ENCODE data around the gene PLEKHA6.

The PLEKHA6 gene

DNA sequence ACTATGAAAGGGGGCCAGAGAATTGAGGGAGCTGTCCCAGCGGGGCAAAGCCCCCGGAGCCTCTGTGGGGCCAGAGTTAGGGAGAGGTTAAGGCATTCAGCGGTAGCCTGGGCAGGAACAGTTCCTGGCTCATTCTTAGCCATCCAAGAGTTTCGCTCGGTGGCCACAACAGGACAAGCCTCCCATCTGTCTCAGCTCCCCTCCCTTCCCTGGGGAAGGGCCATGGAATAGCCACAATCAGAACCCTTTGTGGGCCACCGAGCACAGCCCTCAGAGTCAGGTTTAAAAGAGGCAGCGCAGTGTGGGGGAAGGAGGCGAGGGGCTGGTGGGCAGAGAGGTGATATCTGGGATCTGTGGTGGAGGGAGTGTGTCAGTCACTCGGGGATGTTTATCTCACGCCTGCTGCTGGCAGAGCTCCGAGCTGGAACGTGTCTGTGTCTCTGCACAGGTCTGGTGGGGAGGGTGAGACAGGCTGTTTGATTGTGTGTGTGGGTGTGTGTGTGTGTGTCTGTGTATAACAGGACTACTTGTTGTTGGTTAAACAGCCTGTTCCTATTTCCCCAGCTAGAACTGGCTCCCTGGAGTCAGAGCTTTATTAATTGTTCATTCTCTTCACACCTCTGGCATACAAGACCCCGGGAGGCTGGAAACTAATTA lies 96.3 kb downstream of the PLEKHA6 start:
- DNase-seq (ENCODE audit: low read depth in 2 of 2, low spot score in 1 of 2) = no peak

- no peak for DNase-seq (ENCODE audit: low read depth in 2 of 2, low spot score in 1 of 2)
Observed at GRCh38 chr1:204262506-204263253, 97.0 kb downstream of the PLEKHA6 start.

GRCh38 chr1:204261746-204262505 lies 97.8 kb downstream of the PLEKHA6 start:
- DNase-seq (ENCODE audit: low read depth in 2 of 2, low spot score in 1 of 2) = no peak

- DNase-seq (ENCODE audit: low read depth in 2 of 2, low spot score in 1 of 2) = no peak
Observed at GRCh38 chr1:204261266-204261665, 98.5 kb downstream of the PLEKHA6 start.

DNA sequence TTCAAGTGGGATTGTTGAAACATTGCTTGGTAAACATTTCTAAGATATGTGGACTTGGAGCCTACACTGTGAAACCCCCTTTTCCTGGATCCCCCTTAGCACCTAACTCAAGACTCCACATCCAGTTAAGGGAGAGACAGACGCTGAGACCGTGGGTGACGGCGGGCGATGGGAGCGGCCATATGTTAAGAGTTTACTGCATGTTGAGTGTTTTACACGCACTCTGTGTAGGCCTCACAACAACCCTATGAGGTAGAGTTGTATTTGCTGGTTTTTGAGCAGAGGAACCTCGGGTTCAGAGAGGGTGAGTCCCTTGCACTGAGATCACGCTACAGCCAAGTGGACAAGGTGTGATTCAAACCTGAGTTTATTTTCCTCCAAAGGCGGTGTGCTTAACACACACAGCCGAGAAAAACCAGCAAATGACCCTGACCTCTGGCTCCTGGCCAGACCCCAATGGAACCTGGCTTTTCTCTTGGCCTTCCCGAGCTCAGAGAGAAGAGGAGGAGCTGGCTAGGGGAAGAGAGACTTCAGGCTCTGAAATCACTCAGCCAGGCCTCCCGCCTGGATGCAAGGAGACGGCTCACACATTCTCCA lies 99.0 kb downstream of the PLEKHA6 start:
- DNase-seq (ENCODE audit: low read depth in 2 of 2, low spot score in 1 of 2) = no peak

- DNase-seq (ENCODE audit: low read depth in 2 of 2, low spot score in 1 of 2) = no peak
Observed at GRCh38 chr1:204259782-204260181, 99.9 kb downstream of the PLEKHA6 start.

DNA sequence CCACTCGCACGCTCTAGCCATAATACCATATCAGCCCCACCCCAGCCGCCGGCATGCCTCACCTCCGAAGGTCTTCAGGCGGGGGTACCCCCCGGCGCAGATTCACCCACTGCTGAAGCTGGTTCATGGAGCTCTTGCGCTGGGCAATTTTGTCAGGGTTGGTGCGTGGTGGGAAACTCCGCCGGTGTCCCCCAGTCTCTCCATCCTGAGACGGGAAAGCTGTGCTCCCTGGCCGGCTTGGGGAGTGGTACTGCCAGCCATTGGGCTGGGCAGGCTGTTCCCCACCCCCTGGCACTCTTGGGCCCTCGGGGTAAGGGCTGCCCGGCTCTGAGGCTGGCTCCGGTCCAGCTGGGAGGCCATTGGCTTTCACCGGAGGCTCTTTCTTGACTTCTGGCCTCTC lies 100.5 kb downstream of the PLEKHA6 start:
- no peak for DNase-seq (ENCODE audit: low read depth in 2 of 2, low spot score in 1 of 2)

DNA sequence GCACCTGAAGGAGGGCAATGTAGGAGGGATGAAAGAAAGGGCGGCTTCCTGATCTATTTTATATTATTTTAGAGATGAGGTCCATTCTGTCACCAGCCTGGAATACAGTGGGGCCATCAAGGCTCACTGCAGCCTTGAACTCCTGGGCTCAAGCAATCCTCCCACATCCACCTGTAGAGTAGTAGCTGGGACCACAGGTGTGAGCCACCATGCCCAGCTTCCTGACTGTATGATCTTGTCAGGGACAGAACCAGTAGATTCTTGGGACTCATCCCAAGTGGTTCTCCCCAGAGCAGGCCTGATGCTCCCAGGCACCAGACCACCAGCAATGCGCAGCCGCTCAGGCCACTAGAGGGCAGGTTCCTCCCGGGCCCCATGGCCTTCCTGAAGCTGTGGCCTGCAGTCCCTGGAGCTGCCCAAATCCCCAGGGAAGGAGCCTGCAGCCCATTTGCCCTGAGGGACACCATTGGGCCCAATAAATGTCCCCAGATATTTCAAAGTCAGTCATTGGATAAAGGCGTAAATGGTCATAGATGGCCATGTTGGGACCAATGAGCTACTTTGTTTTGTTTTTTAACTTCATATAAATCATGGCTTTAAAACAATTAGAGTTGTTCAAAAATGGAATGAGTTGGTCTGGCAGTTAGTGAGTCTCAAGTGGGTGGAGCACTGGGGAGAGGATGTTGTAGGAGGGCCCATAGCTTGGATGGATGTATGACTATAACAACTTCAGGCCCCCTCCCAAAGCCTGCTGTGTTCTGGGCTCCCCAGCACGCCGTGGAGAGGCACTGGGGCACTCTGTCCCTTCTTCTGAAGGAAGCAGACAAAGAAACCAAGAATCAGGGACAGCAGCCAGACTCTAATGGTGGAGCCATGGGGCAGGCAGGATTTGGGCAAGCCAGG lies 101.3 kb downstream of the PLEKHA6 start:
- DNase-seq (ENCODE audit: low read depth in 2 of 2, low spot score in 1 of 2) = no peak

DNA sequence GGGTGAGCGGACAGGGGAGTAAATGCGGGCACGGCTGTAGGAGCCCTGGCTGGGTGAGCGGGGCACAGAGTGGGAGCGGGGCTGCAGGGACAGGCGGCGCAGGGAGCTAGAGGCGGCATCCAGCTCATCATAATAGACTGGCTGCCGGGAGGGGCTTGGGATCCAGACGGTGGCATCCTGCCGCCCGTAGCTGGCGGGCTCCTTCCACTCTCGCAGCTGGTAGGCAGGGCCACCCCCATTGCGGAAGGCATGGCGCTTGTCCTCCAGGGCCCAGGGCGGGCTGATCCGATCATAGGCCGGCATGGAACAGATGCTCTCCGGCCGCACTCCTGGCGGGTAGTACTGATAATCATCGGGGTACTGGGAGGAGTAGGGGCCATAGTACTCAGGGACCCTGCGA lies 102.3 kb downstream of the PLEKHA6 start:
- no peak for DNase-seq (ENCODE audit: low read depth in 2 of 2, low spot score in 1 of 2)

DNA sequence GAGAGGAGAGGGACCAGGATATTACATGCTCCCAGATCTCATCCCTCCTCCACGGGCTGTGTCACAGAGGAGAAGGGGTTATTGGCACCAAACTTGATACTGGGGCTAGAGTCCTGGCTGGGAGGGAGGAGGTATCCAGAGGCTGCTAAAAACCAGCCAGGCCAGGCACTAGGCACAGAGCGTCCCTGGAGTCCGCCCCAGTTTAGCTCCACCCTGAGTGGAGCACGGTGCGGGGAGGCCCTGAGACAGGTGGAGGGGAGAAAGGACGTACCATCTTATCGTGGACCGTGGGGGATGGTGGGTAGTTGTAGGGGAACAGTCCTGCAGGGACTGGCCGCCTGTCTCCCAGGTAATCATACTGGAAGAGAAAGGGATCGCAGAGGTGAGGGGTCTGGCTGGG lies 103.2 kb downstream of the PLEKHA6 start:
- DNase-seq (ENCODE audit: low read depth in 2 of 2, low spot score in 1 of 2) = no peak

GRCh38 chr1:204255966-204256365 lies 103.8 kb downstream of the PLEKHA6 start:
- DNase-seq (ENCODE audit: low read depth in 2 of 2, low spot score in 1 of 2) = no peak

DNA sequence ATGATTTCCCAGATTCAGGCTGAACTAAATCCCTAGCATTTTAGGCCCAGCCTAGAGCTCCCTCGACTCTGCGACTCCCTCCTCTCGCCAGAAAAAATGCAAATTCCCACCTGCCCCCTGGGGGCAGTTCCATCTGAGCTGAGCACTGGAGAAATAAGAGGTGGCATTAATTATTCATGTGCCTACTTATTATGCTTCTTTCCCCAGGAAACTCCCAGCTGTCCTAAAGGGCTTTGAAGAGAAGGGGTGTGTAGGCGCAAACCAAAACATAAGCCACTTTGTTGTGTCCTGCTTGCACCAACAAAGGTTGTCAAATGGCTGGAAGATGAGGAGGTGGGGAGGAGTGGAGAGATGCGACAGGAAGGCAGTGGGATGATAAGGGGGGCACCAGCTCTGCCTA lies 104.5 kb downstream of the PLEKHA6 start:
- DNase-seq (ENCODE audit: low read depth in 2 of 2, low spot score in 1 of 2) = no peak

GRCh38 chr1:204254031-204254661 lies 105.6 kb downstream of the PLEKHA6 start:
- DNase-seq (ENCODE audit: low read depth in 2 of 2, low spot score in 1 of 2) = no peak

- no peak for DNase-seq (ENCODE audit: low read depth in 2 of 2, low spot score in 1 of 2)
Observed at GRCh38 chr1:204251926-204252689, 107.6 kb downstream of the PLEKHA6 start.

DNA sequence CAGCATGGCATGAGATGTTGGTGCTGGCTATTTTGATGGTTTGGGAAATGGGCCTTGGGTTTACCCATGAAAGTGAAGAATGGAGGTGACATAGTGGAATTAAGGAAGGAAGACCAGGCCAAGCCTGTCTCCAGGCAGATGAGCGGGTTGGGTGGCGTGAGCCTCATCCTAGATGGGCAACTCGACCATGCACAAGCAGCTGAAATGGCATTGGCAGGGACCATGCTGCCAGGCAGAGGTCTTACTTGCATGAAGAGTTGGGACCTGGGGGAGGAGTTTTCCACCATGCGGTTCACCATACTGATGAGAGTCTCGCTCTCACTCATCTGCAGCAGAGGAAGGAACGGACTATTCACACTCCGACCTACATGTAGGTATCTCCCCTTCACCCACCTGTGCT lies 108.4 kb downstream of the PLEKHA6 start:
- no peak for DNase-seq (ENCODE audit: low read depth in 2 of 2, low spot score in 1 of 2)

DNA sequence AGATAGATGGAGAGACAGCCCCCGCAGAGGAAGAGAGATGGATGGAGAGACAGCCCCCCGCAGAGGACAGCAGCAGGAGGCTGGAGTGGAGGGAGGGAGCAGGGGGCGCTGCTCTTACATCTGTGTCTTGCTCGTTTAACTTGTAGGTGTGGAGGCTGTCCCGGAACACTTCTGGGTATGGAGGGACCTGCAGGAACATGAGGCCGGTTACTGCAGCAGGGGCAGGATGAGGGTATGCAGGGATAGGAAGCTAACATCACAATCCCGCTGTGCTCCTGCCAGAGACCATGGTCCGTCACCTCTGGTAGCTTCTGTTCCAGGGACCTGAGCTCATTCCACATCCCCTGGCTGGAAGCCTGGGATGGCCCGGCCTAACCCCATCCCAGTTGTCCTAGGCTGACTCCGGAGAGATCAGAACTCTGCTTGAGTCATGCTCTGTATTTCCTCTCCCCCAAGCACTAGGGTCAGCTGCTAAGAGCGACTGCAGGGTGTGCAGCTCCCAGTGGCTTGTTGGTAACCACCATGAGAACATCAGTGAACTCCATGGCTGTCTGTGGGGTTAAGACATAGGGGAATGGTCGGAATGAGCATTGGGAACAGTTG lies 109.2 kb downstream of the PLEKHA6 start:
- DNase-seq (ENCODE audit: low read depth in 2 of 2, low spot score in 1 of 2) = no peak

DNA sequence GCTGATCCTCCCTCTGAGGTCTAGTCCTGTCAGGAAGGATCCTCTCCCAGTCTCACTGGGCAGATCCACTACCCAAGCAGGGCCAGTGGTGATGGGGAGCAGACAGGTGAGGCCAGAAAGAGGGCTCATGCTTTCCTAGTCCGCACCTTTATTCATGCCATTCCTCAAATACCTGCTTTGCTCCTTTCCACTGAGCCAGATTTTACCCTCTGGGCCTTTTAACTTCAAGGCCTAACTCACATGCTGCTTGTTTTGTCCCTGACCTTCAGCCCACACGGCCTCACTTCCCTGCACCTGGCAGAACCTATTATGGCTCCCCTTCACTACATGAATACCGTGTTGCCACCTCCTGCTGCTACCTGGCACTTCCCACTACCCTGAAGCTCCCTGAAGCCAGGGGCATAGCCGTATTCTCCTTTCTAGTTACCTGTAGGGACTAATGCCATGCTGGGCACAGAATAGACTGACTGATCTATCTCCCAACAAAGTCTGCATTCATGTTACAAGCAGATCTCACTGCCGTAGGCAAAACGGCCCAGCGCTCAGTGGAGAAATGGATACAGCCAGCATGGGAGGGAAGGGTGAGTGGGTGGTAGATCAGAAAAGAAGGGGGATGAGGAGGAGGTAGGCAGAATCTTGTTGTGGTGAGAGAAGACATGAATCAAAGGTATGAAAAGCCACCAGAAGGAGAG lies 109.8 kb downstream of the PLEKHA6 start:
- no peak for DNase-seq (ENCODE audit: low read depth in 2 of 2, low spot score in 1 of 2)

DNA sequence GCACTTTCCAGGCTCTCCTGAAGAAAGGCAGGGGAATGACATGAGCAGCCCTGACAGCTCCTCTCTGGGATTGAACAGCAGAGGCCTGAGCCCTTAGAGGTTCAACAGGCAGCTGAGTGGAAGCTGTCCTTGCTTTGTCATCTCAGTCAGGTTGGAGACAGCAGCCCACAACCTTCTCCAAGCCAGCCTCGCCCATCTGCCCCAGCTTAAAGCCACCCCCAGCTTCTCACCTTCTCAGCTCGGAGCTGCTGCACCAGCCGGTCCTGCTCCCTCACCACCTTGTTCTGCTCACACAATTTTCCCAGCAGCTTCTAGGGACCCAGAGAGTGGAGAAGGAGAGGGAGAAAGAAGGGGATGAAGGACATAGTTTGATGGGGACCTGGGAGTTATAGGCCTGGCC lies 110.8 kb downstream of the PLEKHA6 start:
- DNase-seq (ENCODE audit: low read depth in 2 of 2, low spot score in 1 of 2) = no peak

- no peak for DNase-seq (ENCODE audit: low read depth in 2 of 2, low spot score in 1 of 2)
Observed at GRCh38 chr1:204246876-204247275, 112.9 kb downstream of the PLEKHA6 start.

All from stimulated activated CD8-positive, alpha-beta memory T cell treated with anti-CD3 and anti-CD28 coated beads, Interleukin-4, amount 100 ng/mL, for 1 hour (primary cell).